Left ventricle myocardium inferior (tissue), 1 donor: ENCODE data around the gene TBRG4. TPM values are rescaled to one million over a fixed set of nuclear protein-coding genes. Genes with fewer than 3 reads are reported as not detected.

Source experiments
- DNase-seq: peaks from one replicate; pipeline ENCODE4 v3.0.0-alpha.2; 2020
- H3K27ac ChIP-seq: fragments of 200-600 bp; replicated peaks from 2 replicates; pipeline ENCODE4 v1.8.0; 2021
- H3K27me3 ChIP-seq: fragments of 200-600 bp; 2 replicates; pipeline ENCODE4 v1.8.0; 2021; ENCODE audit warnings: low read depth
- H3K36me3 ChIP-seq: fragments of 200-600 bp; 2 replicates; pipeline ENCODE4 v1.8.0; 2021
- H3K4me1 ChIP-seq: fragments of 200-600 bp; 2 replicates; pipeline ENCODE4 v1.8.0; 2021
- H3K4me3 ChIP-seq: fragments of 200-600 bp; 2 replicates; pipeline ENCODE4 v1.8.0; 2021; ENCODE audit warnings: mild to moderate bottlenecking, moderate library complexity
- H3K9me3 ChIP-seq: fragments of 200-600 bp; replicated peaks from 2 replicates; pipeline ENCODE4 v1.8.0; 2021
- intact Hi-C: fragments of 100-400 bp; cut with micrococcal nuclease; formaldehyde crosslinking; loops from one replicate; pipeline ENCODE4 v1.11.0; 2022
- long read RNA-seq: library from polyadenylated mRNA; unstranded; transcript quantifications from one replicate; pipeline ENCODE4 v2.0.0, GENCODE V29; 2021
- total RNA-seq: library from RNA; stranded (reverse); fragmentation: NEBNext Ultra II Directional; extraction: Animal tissue kit (Norgen Biotek cat#: 25700); gene quantifications from one replicate; pipeline ENCODE4 v1.2.1, GENCODE V29; 2021
- TF ChIP-seq, protein P1 (sequence below): fragments of 200-600 bp; IDR thresholded peaks from 2 replicates; pipeline ENCODE4 v1.8.0; 2021; ENCODE audit warnings: antibody characterized with exemption, mild to moderate bottlenecking, borderline replicate concordance
- donor health status: DM: no; HTN: yes; CAD: no; lungs with severe emphysema.

The TBRG4 gene
- 79.3 TPM for total RNA-seq
- long read RNA-seq, transcript TBRG4-202 (9 exons, 1,917 nt): minor isoform, 52 of 203 reads
- long read RNA-seq, transcript TBRG4-201 (11 exons, 2,243 nt): major isoform, 54 of 203 reads
- long read RNA-seq, transcript TBRG4-203 (9 exons, 2,225 nt): minor isoform, 23 of 203 reads
- long read RNA-seq, partial matches to known transcripts: 20 of 203 reads
- long read RNA-seq, other reads (novel, unspliced or antisense): 53 of 203 reads

DNA sequence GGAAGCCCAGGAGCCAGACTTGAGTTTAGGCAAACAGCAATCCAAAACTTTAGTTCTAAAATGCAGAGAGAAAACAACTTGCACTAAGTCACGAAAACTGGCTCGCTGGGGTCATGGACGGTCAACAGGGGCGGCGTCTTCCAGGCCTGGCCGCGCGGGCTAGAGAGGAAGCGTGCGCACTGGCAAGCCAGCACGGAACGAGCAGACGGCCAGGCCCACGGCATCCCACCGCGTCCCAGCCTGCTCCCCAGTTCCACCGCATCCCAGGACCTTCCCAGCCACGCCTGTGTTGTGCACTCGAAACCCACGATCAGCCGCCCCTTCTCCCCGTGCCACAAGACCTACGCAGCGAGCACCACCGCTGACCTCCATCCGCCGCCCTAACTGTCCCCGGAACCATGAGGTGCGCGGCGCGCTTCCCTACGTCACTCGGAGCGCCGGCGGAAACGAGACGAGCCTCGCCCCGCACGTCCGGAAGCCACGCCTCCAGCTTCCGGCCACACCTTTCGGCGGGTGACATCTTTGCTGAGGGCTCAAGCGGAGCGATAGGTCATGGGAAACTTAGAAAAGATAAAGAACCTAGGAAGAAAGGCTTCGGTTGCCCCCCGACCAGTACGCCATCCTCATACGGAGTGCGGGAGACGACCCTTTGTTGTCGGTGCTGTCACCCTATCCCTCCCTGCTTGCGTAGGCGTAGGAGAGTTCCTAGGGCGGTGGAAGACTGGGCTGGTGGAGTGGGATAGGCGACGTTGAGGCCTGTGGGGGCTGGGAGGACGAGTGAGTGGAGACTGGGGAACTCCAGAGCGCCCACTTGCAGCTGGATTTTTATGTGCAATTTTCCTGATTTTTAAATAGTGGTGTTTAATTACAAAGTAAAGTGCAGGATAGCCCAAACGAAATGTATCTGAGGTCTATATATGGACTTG is at the start of gene TBRG4:
TBRG4 (minus strand) TSS at position 400 of the 926 bp plus-strand sequence. CDS start 2,460 bp downstream, outside the sequence.
- Histone ChIP-seq H3K4me1 (peaks cover 57% of the 10 kb centered on the region), H3K27me3 (no peaks in the 10 kb centered on the region), H3K36me3 (peaks cover 25% of the 10 kb centered on the region), H3K9me3 (no peaks in the 10 kb centered on the region), H3K27ac (peak within 1 kb of the TSS; percentile 98), H3K4me3 (peak within 1 kb of the TSS; percentile 73)
- DNase-seq: peak; percentile 96
- TF ChIP-seq, protein P1, sequence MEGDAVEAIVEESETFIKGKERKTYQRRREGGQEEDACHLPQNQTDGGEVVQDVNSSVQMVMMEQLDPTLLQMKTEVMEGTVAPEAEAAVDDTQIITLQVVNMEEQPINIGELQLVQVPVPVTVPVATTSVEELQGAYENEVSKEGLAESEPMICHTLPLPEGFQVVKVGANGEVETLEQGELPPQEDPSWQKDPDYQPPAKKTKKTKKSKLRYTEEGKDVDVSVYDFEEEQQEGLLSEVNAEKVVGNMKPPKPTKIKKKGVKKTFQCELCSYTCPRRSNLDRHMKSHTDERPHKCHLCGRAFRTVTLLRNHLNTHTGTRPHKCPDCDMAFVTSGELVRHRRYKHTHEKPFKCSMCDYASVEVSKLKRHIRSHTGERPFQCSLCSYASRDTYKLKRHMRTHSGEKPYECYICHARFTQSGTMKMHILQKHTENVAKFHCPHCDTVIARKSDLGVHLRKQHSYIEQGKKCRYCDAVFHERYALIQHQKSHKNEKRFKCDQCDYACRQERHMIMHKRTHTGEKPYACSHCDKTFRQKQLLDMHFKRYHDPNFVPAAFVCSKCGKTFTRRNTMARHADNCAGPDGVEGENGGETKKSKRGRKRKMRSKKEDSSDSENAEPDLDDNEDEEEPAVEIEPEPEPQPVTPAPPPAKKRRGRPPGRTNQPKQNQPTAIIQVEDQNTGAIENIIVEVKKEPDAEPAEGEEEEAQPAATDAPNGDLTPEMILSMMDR: peak; percentile 50
- intact Hi-C loops: no loop called here

DNA sequence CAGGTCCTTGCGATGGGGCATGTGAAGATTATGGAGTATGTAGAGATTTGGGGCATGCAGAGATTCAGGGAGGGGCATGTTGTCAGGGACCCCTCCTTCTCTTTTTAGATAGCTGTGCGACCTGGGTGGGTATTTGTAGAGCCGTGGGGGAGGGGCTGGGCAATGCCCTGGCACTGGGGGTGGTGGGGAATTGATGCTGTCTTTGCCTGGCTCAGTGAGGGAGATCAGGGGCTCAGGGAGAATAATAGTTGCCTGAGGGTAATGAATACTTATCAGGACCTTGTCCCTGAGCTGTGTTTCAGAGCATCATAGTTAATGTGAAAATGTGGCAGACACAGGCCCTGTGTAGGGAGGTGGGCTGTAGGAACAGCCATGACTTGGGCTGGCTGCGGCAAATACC is 49.6 kb upstream of the TBRG4 start:
- H3K9me3 ChIP-seq: peaks cover 15% of the 10 kb centered on the region
- peak overlapping the region; percentile 91 for H3K27ac ChIP-seq
- peaks cover 20% of the 10 kb centered on the region for H3K4me1 ChIP-seq
- DNase-seq: no peak
- H3K4me3 ChIP-seq: peak overlapping the region; percentile 75
- H3K27me3 ChIP-seq: peaks cover 34% of the 10 kb centered on the region
- intact Hi-C loops: no loop called here
- TF ChIP-seq, protein P1: no peak
- peaks cover 16% of the 10 kb centered on the region for H3K36me3 ChIP-seq

DNA sequence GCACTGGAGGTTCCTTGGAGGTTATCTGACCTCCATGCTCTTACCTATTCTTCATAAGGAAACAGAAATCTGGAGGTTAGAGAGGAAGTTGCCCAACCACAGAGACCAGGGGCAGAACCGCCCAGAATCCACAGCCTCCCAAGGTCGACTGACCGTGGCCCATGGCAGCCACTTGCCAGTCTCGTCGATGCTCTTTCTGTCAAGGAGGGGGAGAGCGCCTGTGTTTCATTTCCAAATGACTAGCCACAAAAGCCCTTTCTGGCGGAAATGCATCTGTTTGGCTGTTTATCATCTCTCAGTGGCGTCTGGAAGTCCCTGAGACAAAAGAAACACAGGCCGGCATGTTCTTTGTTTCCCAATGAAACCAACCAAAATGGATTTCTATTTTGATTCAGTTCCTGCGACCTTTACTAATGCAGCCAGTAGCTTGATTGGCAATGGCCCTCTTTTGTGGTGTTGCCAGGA is 49.0 kb upstream of the TBRG4 start:
- intact Hi-C loops: no loop called here
- H3K36me3 ChIP-seq: peaks cover 16% of the 10 kb centered on the region
- peak overlapping the region; percentile 91 for H3K27ac ChIP-seq
- H3K4me3 ChIP-seq: peak overlapping the region; percentile 75
- DNase-seq: no peak
- TF ChIP-seq, protein P1: no peak
- H3K4me1 ChIP-seq: peaks cover 20% of the 10 kb centered on the region
- H3K9me3 ChIP-seq: peaks cover 15% of the 10 kb centered on the region
- H3K27me3 ChIP-seq: peaks cover 37% of the 10 kb centered on the region

DNA sequence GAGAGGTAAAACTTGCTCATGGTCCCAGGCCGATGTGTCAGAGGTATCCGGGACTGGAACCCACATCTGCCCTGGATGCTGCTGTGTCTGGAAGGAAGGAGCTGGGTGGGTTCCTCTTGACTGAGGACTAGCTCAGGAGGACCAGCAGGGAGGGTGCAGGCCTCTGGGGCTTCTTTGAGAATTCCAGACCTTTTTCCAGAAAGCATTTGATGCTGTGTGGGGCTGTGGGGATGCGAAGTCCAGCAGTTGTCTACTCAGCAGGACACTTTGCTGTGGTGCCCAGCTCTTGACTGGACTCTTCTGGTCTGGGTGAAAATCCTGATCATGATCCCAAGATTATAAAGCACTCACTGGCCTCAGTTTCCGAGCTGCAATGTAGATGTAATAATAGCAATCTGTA is 47.8 kb upstream of the TBRG4 start:
- H3K4me3 ChIP-seq: peak overlapping the region; percentile 75
- H3K9me3 ChIP-seq: peaks cover 8% of the 10 kb centered on the region
- H3K27me3 ChIP-seq: peaks cover 37% of the 10 kb centered on the region
- no peak for DNase-seq
- TF ChIP-seq, protein P1: no peak
- peaks cover 27% of the 10 kb centered on the region for H3K4me1 ChIP-seq
- H3K27ac ChIP-seq: peak overlapping the region; percentile 91
- peaks cover 14% of the 10 kb centered on the region for H3K36me3 ChIP-seq
- intact Hi-C loops: loop anchor here (5.0 kb wide), 1 partner anchor 98 kb away; no protein-coding TSS in a partner anchor

DNA sequence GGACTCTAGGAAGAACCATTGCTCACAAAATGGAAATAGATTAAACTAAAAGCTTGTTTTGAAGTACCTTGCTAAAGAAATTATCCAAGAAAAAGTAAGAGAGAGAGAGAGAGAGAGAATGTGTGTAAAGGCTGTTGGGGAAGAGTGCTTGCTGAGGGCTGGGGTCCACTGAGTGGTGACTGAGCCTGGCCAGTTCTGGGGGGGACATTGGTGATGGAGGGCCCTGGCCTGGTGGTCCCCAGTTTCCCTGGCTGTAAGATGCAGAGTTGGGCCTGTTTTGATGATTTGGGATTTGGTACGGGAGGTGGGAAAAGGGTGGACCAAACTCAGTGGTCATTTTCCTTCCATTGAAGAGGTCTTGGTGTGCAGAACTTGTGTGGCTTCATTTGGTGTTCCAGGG is 47.0 kb upstream of the TBRG4 start:
- H3K4me3 ChIP-seq: peak overlapping the region; percentile 75
- H3K36me3 ChIP-seq: peaks cover 5% of the 10 kb centered on the region
- H3K27ac ChIP-seq: peak overlapping the region; percentile 91
- TF ChIP-seq, protein P1: no peak
- peaks cover 27% of the 10 kb centered on the region for H3K4me1 ChIP-seq
- DNase-seq: no peak
- no peaks in the 10 kb centered on the region for H3K9me3 ChIP-seq
- H3K27me3 ChIP-seq: peaks cover 37% of the 10 kb centered on the region
- intact Hi-C loops: loop anchor here (5.0 kb wide), 1 partner anchor 99 kb away; no protein-coding TSS in a partner anchor
